DOHH2 (cell line): ENCODE measurements around the gene WDR49.

ENCODE experiments used
- CTCF ChIP-seq: fragments of 200-600 bp; sonication (generic); IDR thresholded peaks from one replicate; pipeline ENCODE4 v1.5.1; 2014; ENCODE audit warnings: antibody characterized with exemption, mild to moderate bottlenecking, low read depth, low read length; ENCODE audit not compliant: poor library complexity, severe bottlenecking
- EZH2phosphoT487 ChIP-seq: fragments of 200-600 bp; sonication (generic); IDR thresholded peaks from 2 replicates; pipeline ENCODE4 v1.6.1; 2017; ENCODE audit warnings: borderline replicate concordance, mild to moderate bottlenecking, antibody characterized with exemption, low read length, moderate library complexity, mixed read lengths

- no peak for TF ChIP-seq CTCF
- no peak for TF ChIP-seq EZH2phosphoT487
These were observed 37.6 kb upstream of the WDR49 start for GRCh38 chr3:167691366-167691765.
